Activated B cell treated with CpG ODN at 0.5 μM for 24 hours (primary cell): Measurements from ENCODE around the gene MBTPS1. TPM values are rescaled to one million over a fixed set of nuclear protein-coding genes. Genes with fewer than 3 reads are reported as not detected.

Source experiments
- ATAC-seq: fragments of 200-7000 bp; cut with Tn5 transposase; one replicate; pipeline ENCODE4 v1.10.0; 2021; ENCODE audit warnings: low read depth, mild to moderate bottlenecking, moderate library complexity
- CTCF ChIA-PET: fragments of 350-600 bp; sonication (Branson Sonifier 250); formaldehyde crosslinking; loops from one replicate; lab custom pipeline; 2021; ENCODE audit warnings: antibody characterized with exemption; lab: Charles Lee
- POLR2A ChIA-PET: fragments of 350-600 bp; sonication (Branson Sonifier 250); formaldehyde crosslinking; loops from one replicate; lab custom pipeline; 2021; ENCODE audit warnings: antibody characterized with exemption; lab: Charles Lee
- DNase-seq: peaks from one replicate; pipeline ENCODE4 v3.0.0; 2022
- H3K27ac Mint-ChIP-seq: one replicate; pipeline ENCODE4 v1.8.0; 2020; ENCODE audit warnings: mixed read lengths
- H3K27me3 Mint-ChIP-seq: one replicate; pipeline ENCODE4 v1.8.0; 2021; ENCODE audit warnings: mixed read lengths
- H3K36me3 Mint-ChIP-seq: one replicate; pipeline ENCODE4 v1.8.0; 2021; ENCODE audit warnings: low read depth, mixed read lengths
- H3K4me1 Mint-ChIP-seq: one replicate; pipeline ENCODE4 v1.8.0; 2021; ENCODE audit warnings: mixed read lengths
- H3K4me3 Mint-ChIP-seq: one replicate; pipeline ENCODE4 v1.8.0; 2020; ENCODE audit warnings: mild to moderate bottlenecking, mixed read lengths
- H3K9me3 Mint-ChIP-seq: one replicate; pipeline ENCODE4 v1.8.0; 2020; ENCODE audit warnings: mixed read lengths
- intact Hi-C: fragments of 100-400 bp; cut with micrococcal nuclease; formaldehyde crosslinking; loops from one replicate; pipeline ENCODE4 v1.15.1; 2024
- total RNA-seq: library from RNA; stranded (reverse); gene quantifications from 2 replicates; pipeline ENCODE4 v1.2.3, GENCODE V29; 2022
- TF ChIP-seq, protein P1 (sequence below): fragments of 200-600 bp; IDR thresholded peaks from one replicate; pipeline ENCODE4 v1.8.0; 2022; ENCODE audit warnings: antibody characterized with exemption, mild to moderate bottlenecking

The MBTPS1 gene
- total RNA-seq, 1 donor from 2014 or later: 79.2 TPM

- H3K27me3 Mint-ChIP-seq: peaks cover 17% of the 10 kb centered on the region
- CTCF ChIA-PET: no interaction called here
- no peaks in the 10 kb centered on the region for H3K36me3 Mint-ChIP-seq
Observed at GRCh38 chr16:84150926-84151325, 34.2 kb upstream of the MBTPS1 start.

GRCh38 chr16:84144859-84145639 lies 28.3 kb upstream of the MBTPS1 start, which contains the start of the genes DNAAF1 and HSDL1:
TSS of gene DNAAF1 (plus strand) at chr16:84145308. CDS start at chr16:84145441, 133 bp downstream.
TSS of gene HSDL1 (minus strand) at chr16:84145177. CDS start at chr16:84131321, 13,856 bp downstream.
- ChIA-PET POLR2A (interaction anchor here (0.6 to 3.1 kb wide), 8 partner anchors 12 to 883 kb away, joined by 3 to 47 read pairs (median 4); partner anchors contain the start of genes KIAA0513, MBTPS1 and TAF1C), CTCF (interaction anchor here (0.6 to 1.2 kb wide), 2 partner anchors 28 to 60 kb away, joined by 3 to 7 read pairs; partner anchors contain the start of gene MBTPS1)
- H3K9me3 Mint-ChIP-seq: no peaks in the 10 kb centered on the region
- H3K4me1 Mint-ChIP-seq: peaks cover 12% of the 10 kb centered on the region
- H3K36me3 Mint-ChIP-seq: peaks cover 2% of the 10 kb centered on the region
- peaks cover 3% of the 10 kb centered on the region for H3K27me3 Mint-ChIP-seq
- peak within 1 kb of the TSS; percentile 93 for H3K4me3 Mint-ChIP-seq
- TF ChIP-seq, protein P1, sequence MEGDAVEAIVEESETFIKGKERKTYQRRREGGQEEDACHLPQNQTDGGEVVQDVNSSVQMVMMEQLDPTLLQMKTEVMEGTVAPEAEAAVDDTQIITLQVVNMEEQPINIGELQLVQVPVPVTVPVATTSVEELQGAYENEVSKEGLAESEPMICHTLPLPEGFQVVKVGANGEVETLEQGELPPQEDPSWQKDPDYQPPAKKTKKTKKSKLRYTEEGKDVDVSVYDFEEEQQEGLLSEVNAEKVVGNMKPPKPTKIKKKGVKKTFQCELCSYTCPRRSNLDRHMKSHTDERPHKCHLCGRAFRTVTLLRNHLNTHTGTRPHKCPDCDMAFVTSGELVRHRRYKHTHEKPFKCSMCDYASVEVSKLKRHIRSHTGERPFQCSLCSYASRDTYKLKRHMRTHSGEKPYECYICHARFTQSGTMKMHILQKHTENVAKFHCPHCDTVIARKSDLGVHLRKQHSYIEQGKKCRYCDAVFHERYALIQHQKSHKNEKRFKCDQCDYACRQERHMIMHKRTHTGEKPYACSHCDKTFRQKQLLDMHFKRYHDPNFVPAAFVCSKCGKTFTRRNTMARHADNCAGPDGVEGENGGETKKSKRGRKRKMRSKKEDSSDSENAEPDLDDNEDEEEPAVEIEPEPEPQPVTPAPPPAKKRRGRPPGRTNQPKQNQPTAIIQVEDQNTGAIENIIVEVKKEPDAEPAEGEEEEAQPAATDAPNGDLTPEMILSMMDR: no peak
- H3K27ac Mint-ChIP-seq: peak within 1 kb of the TSS; percentile 77
- DNase-seq (peak; percentile 97), ATAC-seq (peak; percentile 86)
- intact Hi-C loops: loop anchor here (1.0 to 5.0 kb wide), 9 partner anchors 12 to 357 kb away; partner anchors contain the start of genes HSBP1, MBTPS1, MEAK7 and TAF1C

More at GRCh38 chr16:84150926-84151325, 34.2 kb upstream of the MBTPS1 start:
- TF ChIP-seq, protein P1: no peak
- ATAC-seq: no peak
- Mint-ChIP-seq H3K27ac (no peak overlapping the region), H3K4me1 (no peaks in the 10 kb centered on the region), H3K9me3 (no peaks in the 10 kb centered on the region), H3K4me3 (no peak overlapping the region)
- POLR2A ChIA-PET: no interaction called here
- intact Hi-C loops: no loop called here
- no peak for DNase-seq

DNA sequence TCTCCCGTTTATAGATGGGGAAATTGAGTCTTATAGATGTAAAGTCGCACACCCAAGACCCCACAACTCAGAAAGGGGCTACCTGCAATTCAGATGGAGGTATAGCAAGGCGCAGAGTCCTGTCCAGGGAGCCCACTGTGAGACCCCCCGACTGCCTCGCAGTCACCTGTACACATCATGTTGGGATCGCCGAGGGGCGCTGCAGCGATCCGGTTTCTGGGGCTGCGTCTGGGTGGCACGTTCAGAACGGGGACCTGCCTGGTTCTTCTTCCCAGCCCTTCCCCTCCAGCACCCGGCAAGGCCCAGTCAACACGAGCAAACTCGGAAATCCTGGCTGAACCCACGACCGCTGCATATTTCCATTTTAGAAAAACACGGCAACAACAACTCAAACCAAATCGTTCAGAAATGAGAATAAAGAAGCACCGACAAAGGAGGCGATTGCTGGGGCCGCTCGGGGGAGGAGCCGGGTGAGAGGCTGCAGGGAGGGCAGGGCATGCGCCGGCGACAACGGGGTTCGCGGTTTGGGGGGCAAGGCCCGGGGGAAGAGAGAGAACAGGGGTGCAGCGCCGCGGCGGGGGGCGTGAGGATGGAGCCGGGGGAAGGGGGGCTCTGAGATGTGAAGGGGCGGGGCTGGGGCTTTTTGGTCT lies 27.6 kb upstream of the MBTPS1 start:
- Mint-ChIP-seq H3K27ac (peak overlapping the region; percentile 77), H3K36me3 (peaks cover 4% of the 10 kb centered on the region), H3K27me3 (no peaks in the 10 kb centered on the region), H3K9me3 (no peaks in the 10 kb centered on the region), H3K4me3 (peak overlapping the region; percentile 93), H3K4me1 (peaks cover 12% of the 10 kb centered on the region)
- ChIA-PET POLR2A (interaction anchor here (1.0 to 3.1 kb wide), 7 partner anchors 12 to 362 kb away, joined by 3 to 47 read pairs (median 4); partner anchors contain the start of genes MBTPS1 and TAF1C), CTCF (interaction anchor here (1.2 kb wide), 1 partner anchor 28 kb away, joined by 7 read pairs; the partner anchor contains the start of gene MBTPS1)
- DNase-seq: peak; percentile 35
- TF ChIP-seq, protein P1: no peak
- intact Hi-C loops: loop anchor here (1.0 to 2.0 kb wide), 3 partner anchors 16 to 56 kb away; no protein-coding TSS in a partner anchor
- ATAC-seq: peak; percentile 26

DNA sequence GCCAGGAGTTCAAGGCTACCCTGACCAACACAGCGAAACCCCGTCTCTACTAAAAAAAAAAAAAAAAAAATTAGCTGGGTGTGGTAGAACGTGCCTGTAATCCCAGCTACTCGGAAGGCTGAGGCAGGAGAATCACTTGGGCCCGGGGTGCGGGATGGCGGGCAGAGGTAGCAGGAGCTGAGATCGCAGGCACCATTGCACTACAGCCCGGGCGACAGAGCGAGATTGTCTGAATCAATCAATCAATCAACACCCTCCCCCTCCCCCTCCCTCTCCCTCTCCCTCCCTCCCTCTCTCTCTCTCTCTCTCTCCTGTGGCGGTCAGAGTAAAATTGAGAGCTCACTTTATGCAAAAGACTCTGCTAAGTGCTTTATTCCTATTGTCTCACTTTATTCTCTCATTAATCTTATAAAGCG lies 27.1 kb upstream of the MBTPS1 start:
- Mint-ChIP-seq H3K4me3 (peak overlapping the region; percentile 93), H3K27ac (no peak overlapping the region), H3K9me3 (no peaks in the 10 kb centered on the region), H3K27me3 (no peaks in the 10 kb centered on the region), H3K4me1 (peaks cover 12% of the 10 kb centered on the region), H3K36me3 (peaks cover 6% of the 10 kb centered on the region)
- TF ChIP-seq, protein P1: no peak
- ChIA-PET POLR2A (interaction anchor here (0.7 to 3.1 kb wide), 2 partner anchors 26 to 872 kb away, joined by 3 to 47 read pairs; partner anchors contain the start of gene MBTPS1), CTCF (no interaction called here)
- intact Hi-C loops: loop anchor here (1.0 to 2.0 kb wide), 3 partner anchors 15 to 55 kb away; no protein-coding TSS in a partner anchor
- DNase-seq (no peak), ATAC-seq (no peak)
